ENCODE results near the gene CELSR1. TPM values are rescaled to one million over a fixed set of nuclear protein-coding genes. Genes with fewer than 3 reads are reported as not detected.

CELSR1 gene
- total and polyA plus RNA-seq, 7 donors, result 0.23 to 5.0 (median 0.82) TPM

- DNase-seq, result no peak
- Histone ChIP-seq H3K36me3 (no peaks in the 10 kb centered on the region), H3K9me3 (no peaks in the 10 kb centered on the region), H3K27me3 (peaks cover 0 to 25% (median 0%) of the 10 kb centered on the region in 3 donors), H3K4me1 (no peaks in the 10 kb centered on the region), H3K27ac (no peak overlapping the region), H3K4me3 (no peak overlapping the region)
- 84 to 92% methylated on average over 18 of the region's 18 CpGs for WGBS, 2 donors
- TF ChIP-seq CTCF (IDR thresholded peaks at IDR 0.05), result no peak
- TF ChIP-seq POLR2AphosphoS5 (IDR thresholded peaks at IDR 0.05), result no peak
- TF ChIP-seq EP300 (IDR thresholded peaks at IDR 0.05), result no peak
- TF ChIP-seq POLR2A (IDR thresholded peaks at IDR 0.05), result no peak
- intact Hi-C loops (cut with DNase I), result no loop called here
Observed at GRCh38 chr22:46464701-46465344, 72.6 kb downstream of the CELSR1 start.

GRCh38 chr22:46464296-46464695 is 73.1 kb downstream of the CELSR1 start:
- WGBS, 2 donors, result 95 to 96% methylated on average over 8 of the region's 8 CpGs
- DNase-seq, result no peak
- Histone ChIP-seq H3K9me3 (no peaks in the 10 kb centered on the region), H3K27ac (no peak overlapping the region), H3K36me3 (no peaks in the 10 kb centered on the region), H3K4me1 (no peaks in the 10 kb centered on the region), H3K4me3 (no peak overlapping the region), H3K27me3 (peaks cover 0 to 25% (median 0%) of the 10 kb centered on the region in 3 donors)
- TF ChIP-seq POLR2A (IDR thresholded peaks at IDR 0.05), result no peak
- TF ChIP-seq CTCF (IDR thresholded peaks at IDR 0.05), result no peak
- no peak for TF ChIP-seq EP300 (IDR thresholded peaks at IDR 0.05)
- no peak for TF ChIP-seq POLR2AphosphoS5 (IDR thresholded peaks at IDR 0.05)
- intact Hi-C loops (cut with DNase I), result no loop called here

GRCh38 chr22:46463435-46464227 is 73.8 kb downstream of the CELSR1 start:
- TF ChIP-seq EP300 (IDR thresholded peaks at IDR 0.05), result no peak
- no peak for TF ChIP-seq CTCF (IDR thresholded peaks at IDR 0.05)
- no peak for TF ChIP-seq POLR2A (IDR thresholded peaks at IDR 0.05)
- TF ChIP-seq POLR2AphosphoS5 (IDR thresholded peaks at IDR 0.05), result no peak
- Histone ChIP-seq H3K27ac (no peak overlapping the region), H3K4me1 (no peaks in the 10 kb centered on the region), H3K4me3 (no peak overlapping the region), H3K36me3 (no peaks in the 10 kb centered on the region), H3K9me3 (no peaks in the 10 kb centered on the region), H3K27me3 (peaks cover 0 to 25% (median 0%) of the 10 kb centered on the region in 3 donors)
- 96% methylated on average over 70 of the region's 70 CpGs for WGBS, 2 donors
- DNase-seq, result no peak
- intact Hi-C loops (cut with DNase I), result no loop called here

- no peak for DNase-seq
- 88 to 94% methylated on average over 18 of the region's 18 CpGs for WGBS, 2 donors
- no peaks in the 10 kb centered on the region for H3K4me1 ChIP-seq
Observed at GRCh38 chr22:46462726-46463371, 74.6 kb downstream of the CELSR1 start.

More at GRCh38 chr22:46462726-46463371, 74.6 kb downstream of the CELSR1 start:
- no peak overlapping the region for H3K4me3 ChIP-seq
- H3K9me3 ChIP-seq, result no peaks in the 10 kb centered on the region
- peaks cover 0 to 25% (median 0%) of the 10 kb centered on the region in 3 donors for H3K27me3 ChIP-seq
- H3K36me3 ChIP-seq, result no peaks in the 10 kb centered on the region
- TF ChIP-seq POLR2A (IDR thresholded peaks at IDR 0.05), result no peak
- TF ChIP-seq EP300 (IDR thresholded peaks at IDR 0.05), result no peak
- intact Hi-C loops (cut with DNase I), result no loop called here
- H3K27ac ChIP-seq, result no peak overlapping the region

Measured in sigmoid colon (tissue), 7 donors.